GM19328 (cell line): ENCODE results near the gene SLC13A2.

ENCODE experiments used
- ATAC-seq: cut with Tn5 transposase; IDR thresholded peaks from one replicate; pipeline ENCODE4 v1.9.1; 2021; ENCODE audit warnings: mild to moderate bottlenecking, moderate library complexity; ENCODE audit not compliant: unreplicated experiment

Gene SLC13A2

GRCh38 chr17:28491860-28492259 is 18.4 kb downstream of the SLC13A2 start:
- no peak for ATAC-seq

- no peak for ATAC-seq
These were observed 19.2 kb downstream of the SLC13A2 start for GRCh38 chr17:28492352-28493310.

DNA sequence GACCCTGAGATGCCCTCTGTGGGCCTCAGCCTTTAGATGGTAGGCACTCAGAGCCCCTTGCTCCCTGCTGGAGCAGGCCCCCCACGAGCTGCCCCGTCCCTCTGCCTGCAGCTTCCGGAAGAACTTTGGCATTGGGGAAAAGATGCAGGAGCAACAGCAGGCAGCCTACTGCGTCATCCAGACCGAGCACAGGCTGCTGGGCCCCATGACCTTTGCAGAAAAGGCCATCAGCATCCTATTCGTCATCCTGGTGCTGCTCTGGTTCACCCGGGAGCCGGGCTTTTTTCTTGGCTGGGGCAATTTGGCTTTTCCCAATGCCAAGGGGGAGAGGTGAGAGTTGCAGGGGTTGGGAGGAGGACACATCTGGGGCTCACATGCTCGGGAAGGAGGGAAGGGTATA is 20.0 kb downstream of the SLC13A2 start:
- no peak for ATAC-seq

DNA sequence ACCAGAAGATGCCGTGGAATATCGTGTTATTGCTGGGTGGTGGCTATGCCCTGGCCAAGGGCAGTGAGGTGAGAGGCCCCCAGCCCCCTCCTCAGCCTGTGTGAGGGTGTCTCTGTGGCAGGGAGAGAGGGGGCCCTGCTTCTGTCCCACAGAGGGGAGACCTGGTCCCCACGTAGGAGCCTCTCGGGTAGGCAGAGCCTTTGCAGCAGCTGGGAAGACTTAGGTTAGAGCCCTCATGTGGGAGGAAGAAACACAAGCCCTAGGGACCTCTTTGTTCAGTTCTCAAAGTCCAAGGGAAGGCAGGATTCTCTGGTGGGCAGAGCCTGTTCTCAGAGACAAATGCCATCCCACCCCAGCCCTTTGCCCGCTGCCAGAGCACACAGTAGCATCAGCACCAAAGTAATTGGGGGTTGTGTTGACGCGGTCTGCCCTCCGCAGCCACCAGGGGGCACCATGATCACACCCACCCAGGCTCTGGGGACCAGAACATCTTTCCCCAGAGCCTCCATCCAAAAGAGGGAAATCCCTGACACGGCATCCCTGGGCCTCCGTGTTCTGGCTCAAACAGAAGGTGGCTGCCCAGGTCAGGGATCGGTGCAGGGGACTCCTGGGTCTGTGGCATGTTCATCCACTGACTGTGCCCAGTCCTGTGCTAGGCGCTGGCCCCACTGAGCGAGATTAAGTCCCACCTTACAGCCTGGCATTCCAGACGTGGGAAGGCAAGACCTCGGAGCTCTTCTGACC is 21.2 kb downstream of the SLC13A2 start:
- ATAC-seq, result no peak

DNA sequence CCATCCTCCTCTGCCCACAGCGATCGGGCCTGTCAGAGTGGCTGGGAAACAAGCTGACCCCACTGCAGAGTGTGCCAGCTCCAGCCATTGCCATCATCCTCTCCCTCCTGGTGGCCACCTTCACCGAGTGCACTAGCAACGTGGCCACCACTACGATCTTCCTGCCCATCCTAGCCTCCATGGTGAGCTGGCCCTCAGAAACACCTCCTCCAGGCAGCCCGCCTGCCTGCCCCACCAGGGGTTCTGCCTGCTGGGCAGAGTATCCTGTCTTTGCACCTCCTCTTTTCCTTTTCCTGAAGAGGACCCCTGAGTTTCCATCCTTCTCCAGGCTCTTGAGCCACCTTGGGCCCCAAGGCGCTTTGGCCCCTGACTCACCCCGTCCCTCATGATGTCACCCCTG is 22.2 kb downstream of the SLC13A2 start:
- ATAC-seq, result no peak

DNA sequence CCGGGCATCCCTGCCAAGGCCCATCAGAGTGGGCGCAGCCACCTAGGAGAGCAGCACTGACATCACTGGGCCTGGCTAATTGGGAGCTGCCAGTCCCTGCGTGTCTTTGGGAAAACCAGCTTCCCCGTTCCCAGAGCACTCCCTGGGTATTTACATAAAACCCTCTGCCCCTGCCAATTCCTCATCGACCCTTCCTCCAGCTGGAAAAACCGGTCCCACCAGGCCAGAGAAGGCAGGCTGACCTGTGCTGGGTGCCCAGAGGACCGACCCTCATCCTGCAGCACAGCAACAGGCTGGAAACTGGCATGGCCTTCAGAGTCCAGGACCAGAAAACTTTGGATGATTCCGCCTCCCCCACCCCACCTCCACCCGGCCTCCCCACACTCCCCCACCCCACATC is 24.5 kb downstream of the SLC13A2 start:
- ATAC-seq, result no peak

GRCh38 chr17:28498652-28499363 is 25.4 kb downstream of the SLC13A2 start:
- ATAC-seq, result no peak

GRCh38 chr17:28499364-28499664 is 25.9 kb downstream of the SLC13A2 start:
- ATAC-seq, result no peak

- ATAC-seq, result no peak
These were observed 26.4 kb downstream of the SLC13A2 start for GRCh38 chr17:28499684-28500357.

DNA sequence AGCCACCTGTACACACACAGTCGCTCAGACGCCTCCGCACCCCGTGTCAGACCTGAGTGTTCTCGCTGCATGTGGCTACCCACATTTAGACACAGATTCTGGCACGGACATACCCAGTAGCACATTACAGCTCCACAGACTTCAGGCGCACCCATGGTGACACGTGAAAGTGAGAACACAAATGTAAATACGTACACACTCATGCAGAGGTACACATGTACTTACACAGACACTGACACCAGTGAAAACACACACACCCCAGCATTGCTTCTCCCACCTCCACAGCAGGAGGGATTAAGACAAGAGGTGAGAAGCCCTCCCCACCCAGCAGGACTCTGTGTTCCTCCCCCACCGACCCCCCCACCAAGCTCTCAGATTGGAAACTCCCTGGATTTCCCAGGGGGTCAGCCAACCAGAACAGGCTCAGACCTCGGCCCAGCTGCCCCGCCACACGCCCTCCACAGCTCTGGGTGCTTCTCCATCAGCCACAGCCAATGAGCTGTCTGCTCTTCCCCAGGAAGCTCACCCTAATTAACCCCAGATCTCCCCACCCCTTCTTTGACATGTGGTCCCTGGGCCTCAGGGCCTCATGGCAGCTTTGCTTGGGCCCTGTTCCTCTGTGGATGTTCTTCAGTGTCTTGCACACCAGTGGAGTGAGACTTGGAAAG is 27.4 kb downstream of the SLC13A2 start:
- no peak for ATAC-seq

DNA sequence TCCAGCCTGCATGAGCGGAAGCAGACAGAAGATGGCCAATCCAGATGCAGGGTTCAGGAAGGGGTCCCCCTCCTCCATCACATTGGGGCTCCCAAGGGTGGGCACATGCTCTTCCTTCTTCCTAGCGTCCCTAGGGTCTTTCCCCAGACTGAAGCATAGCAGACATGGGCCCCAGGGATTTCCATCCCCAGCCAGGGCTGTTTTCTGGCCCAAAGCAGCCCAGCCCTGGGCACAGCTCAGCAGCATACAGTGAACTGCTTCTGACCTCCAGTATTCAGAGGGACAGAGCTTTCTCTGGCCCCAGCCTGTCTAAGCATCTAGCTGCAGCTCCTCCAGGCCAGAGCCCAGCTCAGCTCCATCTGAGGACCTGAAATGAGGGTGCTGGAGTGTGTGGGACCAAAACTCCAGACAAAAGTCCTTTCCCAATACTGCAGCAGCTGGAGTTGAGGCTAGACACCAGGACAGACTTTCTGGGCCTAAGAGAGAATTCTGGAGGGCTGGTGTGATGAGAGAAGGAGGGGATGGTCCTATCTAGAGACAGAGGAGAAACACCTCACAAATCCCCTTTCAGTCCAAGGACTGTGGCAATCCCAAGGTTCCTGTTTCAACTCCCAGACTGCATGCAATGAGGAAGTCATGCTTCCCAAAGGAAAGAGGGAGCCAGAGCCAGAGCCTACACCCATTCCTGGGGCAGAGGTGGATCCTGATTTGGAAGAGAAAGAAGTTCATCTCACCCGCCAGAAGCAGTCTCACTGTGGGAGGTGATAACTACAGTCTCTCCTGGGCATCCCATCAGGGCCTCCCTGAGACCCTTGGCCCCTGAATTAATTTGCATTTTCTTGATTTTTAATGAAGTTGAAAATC is 28.2 kb downstream of the SLC13A2 start:
- ATAC-seq, result no peak

DNA sequence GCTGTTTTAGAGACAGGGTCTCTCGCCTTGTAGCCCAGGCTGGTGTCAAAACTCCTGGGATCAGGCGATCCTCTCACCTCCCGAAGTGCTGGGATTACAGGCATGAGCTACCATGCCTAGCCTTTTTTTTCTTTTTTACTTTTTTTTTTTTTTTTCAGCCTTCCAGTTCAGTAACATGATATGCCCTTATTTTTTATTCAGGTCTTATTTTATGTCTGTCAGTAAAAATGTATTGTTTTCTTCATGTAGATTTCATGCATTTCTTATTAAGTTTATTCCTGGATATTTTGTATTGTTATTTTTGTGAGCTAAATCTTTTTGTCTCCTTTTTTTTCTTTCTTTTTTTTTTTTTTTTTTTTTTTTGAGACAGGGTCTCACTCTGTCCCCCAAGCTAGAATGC is 30.0 kb downstream of the SLC13A2 start:
- ATAC-seq, result no peak

GRCh38 chr17:28505986-28506665 is 32.7 kb downstream of the SLC13A2 start, which contains the start of gene FOXN1:
FOXN1 (plus strand) TSS chr17:28506348; CDS start chr17:28523970, 17,622 bp downstream.
- no peak for ATAC-seq

GRCh38 chr17:28506763-28507487 is 33.5 kb downstream of the SLC13A2 start:
- no peak for ATAC-seq

- ATAC-seq, result no peak
These were observed 34.2 kb downstream of the SLC13A2 start for GRCh38 chr17:28507567-28508203.

DNA sequence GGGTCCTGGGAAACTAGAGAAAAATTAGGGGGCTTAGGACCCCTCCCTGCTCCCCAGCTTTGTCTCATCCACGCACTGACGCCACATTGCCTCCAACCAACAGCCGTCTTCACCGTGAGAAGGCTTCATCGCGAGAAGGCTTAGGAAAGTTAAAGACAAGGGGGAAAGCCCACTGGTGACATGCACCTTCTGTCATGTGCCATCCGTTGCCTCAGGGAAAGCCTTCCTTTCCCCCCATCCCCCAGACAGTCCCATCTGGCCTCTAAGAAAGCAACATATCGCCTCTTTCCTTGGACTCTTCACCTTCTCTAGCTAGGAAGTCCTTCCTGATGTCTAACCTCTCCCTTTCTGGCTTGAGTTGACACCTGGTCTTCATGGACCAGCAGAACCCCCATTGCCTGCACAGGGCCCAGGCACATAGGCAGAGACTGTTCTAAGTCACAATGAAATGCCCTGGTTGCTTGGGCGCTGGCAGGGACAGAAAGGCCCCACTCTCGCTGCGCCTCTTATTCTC is 34.8 kb downstream of the SLC13A2 start:
- ATAC-seq, result no peak

GRCh38 chr17:28509789-28510188 is 36.3 kb downstream of the SLC13A2 start:
- ATAC-seq, result no peak
